ENCODE results near the gene ARL13A.

The ARL13A gene

DNA sequence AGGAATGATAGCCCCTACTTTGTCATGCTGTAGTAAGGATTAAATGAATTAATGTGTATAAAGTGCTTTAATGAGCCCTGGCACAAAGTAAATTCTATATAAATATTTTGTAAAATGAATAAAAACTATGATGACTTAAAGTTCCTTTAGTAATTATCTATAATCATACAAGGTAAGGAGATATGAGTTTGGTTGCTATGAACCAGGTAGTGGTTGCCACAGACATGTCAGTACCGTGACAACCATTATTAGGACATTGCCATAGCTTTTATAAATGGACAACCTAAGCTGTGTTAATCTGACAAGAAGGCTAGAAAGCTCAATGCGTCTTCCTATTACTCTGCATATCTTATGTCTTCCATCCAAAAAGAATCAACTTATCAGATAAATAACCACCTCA lies at the start of gene ARL13A:
TSS of gene ARL13A (plus strand) at position 301 of the 400 bp plus-strand sequence. CDS start 3,982 bp downstream, outside the sequence.
- H3K4me3 ChIP-seq (ENCODE audit: low read length): no peak within 1 kb of the TSS
- no peak for TF ChIP-seq CTCF (IDR thresholded peaks at IDR 0.05; ENCODE audit: insufficient read depth, low read depth, low read length, missing control alignments)
- DNase-seq (ENCODE audit: low read depth): no peak

DNA sequence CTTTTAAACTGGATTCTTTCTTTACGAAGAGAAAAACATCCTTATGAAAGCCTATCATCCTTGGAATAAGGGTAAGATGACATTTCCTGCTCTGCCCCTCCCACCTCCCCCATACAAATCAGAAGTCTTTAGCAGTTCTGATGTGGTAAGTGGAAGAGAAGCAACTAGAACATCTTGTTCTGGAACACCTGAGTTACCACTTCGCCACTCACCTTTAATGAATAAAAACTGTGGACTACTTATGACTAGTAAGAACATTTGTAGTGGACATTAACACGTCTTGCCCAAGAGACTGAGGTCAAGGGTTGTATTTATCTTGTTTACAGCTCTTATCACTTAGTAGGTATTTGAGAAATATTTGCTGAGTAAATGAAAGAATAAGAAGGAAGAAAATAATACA lies 45.1 kb upstream of the ARL13A start:
- no peak overlapping the region for H3K4me3 ChIP-seq (ENCODE audit: low read length)
- DNase-seq (ENCODE audit: low read depth): no peak

GRCh38 chrX:100926453-100926852 lies 43.1 kb upstream of the ARL13A start:
- TF ChIP-seq CTCF (IDR thresholded peaks at IDR 0.05; ENCODE audit: insufficient read depth, low read depth, low read length, missing control alignments): no peak
- peak; percentile 86 for DNase-seq (ENCODE audit: low read depth)
- H3K4me3 ChIP-seq (ENCODE audit: low read length): no peak overlapping the region

More for the DNA sequence above, 45.1 kb upstream of the ARL13A start:
- TF ChIP-seq CTCF (IDR thresholded peaks at IDR 0.05; ENCODE audit: insufficient read depth, low read depth, low read length, missing control alignments): no peak

GRCh38 chrX:100928660-100929613 lies 40.6 kb upstream of the ARL13A start, which contains the start of gene XKRX:
Gene XKRX, minus strand, starts transcription at chrX:100928917. Its CDS starts 613 bp downstream, at chrX:100928304.
- peak within 1 kb of the TSS; percentile 52 for H3K4me3 ChIP-seq (ENCODE audit: low read length)
- peak; percentile 61 for DNase-seq (ENCODE audit: low read depth)
- TF ChIP-seq CTCF (IDR thresholded peaks at IDR 0.05; ENCODE audit: insufficient read depth, low read depth, low read length, missing control alignments): no peak

GRCh38 chrX:100931218-100931924 lies 38.1 kb upstream of the ARL13A start:
- no peak for TF ChIP-seq CTCF (IDR thresholded peaks at IDR 0.05; ENCODE audit: insufficient read depth, low read depth, low read length, missing control alignments)
- DNase-seq (ENCODE audit: low read depth): no peak
- H3K4me3 ChIP-seq (ENCODE audit: low read length): no peak overlapping the region

- DNase-seq (ENCODE audit: low read depth): no peak
- no peak for TF ChIP-seq CTCF (IDR thresholded peaks at IDR 0.05; ENCODE audit: insufficient read depth, low read depth, low read length, missing control alignments)
- H3K4me3 ChIP-seq (ENCODE audit: low read length): no peak overlapping the region
Measured at GRCh38 chrX:100931925-100932285, 37.6 kb upstream of the ARL13A start.

Measured in epithelial cell of esophagus (primary cell).